Smooth muscle cell (in vitro differentiated cells): ENCODE data around the gene VPS18. TPM values are rescaled to one million over a fixed set of nuclear protein-coding genes. Genes with fewer than 3 reads are reported as not detected.

ENCODE experiments used
- DNase-seq: peaks from one replicate; lab custom pipeline; 2025; ENCODE audit not compliant: unreplicated experiment; lab: John Stamatoyannopoulos, UW
- H2AFZ ChIP-seq: fragments of 200-600 bp; sonication (generic); 2 replicates; pipeline ENCODE4 v1.6.0; 2016; ENCODE audit warnings: antibody characterized with exemption, low read depth, mild to moderate bottlenecking
- H3F3A ChIP-seq: fragments of 200-600 bp; sonication (generic); 2 replicates; pipeline ENCODE4 v1.6.0; 2017; ENCODE audit warnings: antibody characterized with exemption, low read depth
- H3K27ac ChIP-seq: fragments of 200-600 bp; sonication (generic); 2 replicates; pipeline ENCODE4 v1.5.1; 2016; ENCODE audit warnings: low read depth, mild to moderate bottlenecking
- H3K27me3 ChIP-seq: fragments of 200-600 bp; sonication (generic); 2 replicates; pipeline ENCODE4 v1.6.1; 2016; ENCODE audit warnings: low read depth, mild to moderate bottlenecking
- H3K36me3 ChIP-seq: fragments of 200-600 bp; sonication (generic); 2 replicates; pipeline ENCODE4 v1.5.1; 2016; ENCODE audit warnings: low read depth
- H3K4me1 ChIP-seq: fragments of 200-600 bp; sonication (generic); 2 replicates; pipeline ENCODE4 v1.5.1; 2016; ENCODE audit warnings: low read depth
- H3K4me2 ChIP-seq: fragments of 200-600 bp; sonication (generic); 2 replicates; pipeline ENCODE4 v1.6.0; 2016; ENCODE audit warnings: mild to moderate bottlenecking
- H3K4me3 ChIP-seq: fragments of 200-600 bp; sonication (generic); 2 replicates; pipeline ENCODE4 v1.5.1; 2016; ENCODE audit warnings: mild to moderate bottlenecking
- H3K79me2 ChIP-seq: fragments of 200-600 bp; sonication (generic); 2 replicates; pipeline ENCODE4 v1.6.0; 2016; ENCODE audit warnings: low read depth, mild to moderate bottlenecking
- H3K9ac ChIP-seq: fragments of 200-600 bp; sonication (generic); 2 replicates; pipeline ENCODE4 v1.6.0; 2016; ENCODE audit warnings: low read depth
- H3K9me3 ChIP-seq: fragments of 200-600 bp; sonication (generic); replicated peaks from 2 replicates; pipeline ENCODE4 v1.5.1; 2016; ENCODE audit warnings: low read depth
- H4K20me1 ChIP-seq: fragments of 200-600 bp; sonication (generic); 2 replicates; pipeline ENCODE4 v1.6.0; 2016; ENCODE audit warnings: low read depth
- CTCF ChIP-seq: fragments of 200-600 bp; sonication (generic); IDR thresholded peaks from 2 replicates; pipeline ENCODE4 v1.5.1; 2017; ENCODE audit warnings: borderline replicate concordance, mild to moderate bottlenecking, antibody characterized with exemption; ENCODE audit not compliant: insufficient read depth, poor library complexity, severe bottlenecking
- WGBS: methylation state at CpG from one replicate; pipeline ENCODE4 v1.1.7; 2016; ENCODE audit warnings: low lambda C conversion rate; 5-methylcytosine and 5-hydroxymethylcytosine counted together
- polyA plus RNA-seq: library from polyadenylated mRNA; unstranded; fragments of >200 nt; fragmentation: Nextera tagmentation; extraction: Ambion mirVana; gene quantifications from 2 replicates; pipeline ENCODE4 v1.2.1, GENCODE V29; 2016
- total RNA-seq: library from RNA; depleted of rRNA; stranded (reverse); fragments of >200 nt; gene quantifications from 2 replicates; pipeline ENCODE4 v1.2.3, GENCODE V29; 2014

VPS18 gene
- total and polyA plus RNA-seq, 2 experiments from 2014 or later: 14.2 to 17.2 TPM

- H2AFZ ChIP-seq: no peak overlapping the region
- WGBS: 86% methylated on average over 6 of the region's 6 CpGs
- no peak for DNase-seq
- no peaks in the 10 kb centered on the region for H3K36me3 ChIP-seq
- H3K9me3 ChIP-seq: no peaks in the 10 kb centered on the region
- H3K4me1 ChIP-seq: no peaks in the 10 kb centered on the region
- TF ChIP-seq CTCF: no peak
- no peak overlapping the region for H3K4me3 ChIP-seq
- no peaks in the 10 kb centered on the region for H3K79me2 ChIP-seq
- H3K27ac ChIP-seq: no peak overlapping the region
- no peaks in the 10 kb centered on the region for H3K27me3 ChIP-seq
- no peak overlapping the region for H3K9ac ChIP-seq
- H3F3A ChIP-seq: no peaks in the 10 kb centered on the region
- no peak overlapping the region for H3K4me2 ChIP-seq
- H4K20me1 ChIP-seq: no peaks in the 10 kb centered on the region
These were observed 21.4 kb downstream of the VPS18 start for GRCh38 chr15:40915679-40916078.

DNA sequence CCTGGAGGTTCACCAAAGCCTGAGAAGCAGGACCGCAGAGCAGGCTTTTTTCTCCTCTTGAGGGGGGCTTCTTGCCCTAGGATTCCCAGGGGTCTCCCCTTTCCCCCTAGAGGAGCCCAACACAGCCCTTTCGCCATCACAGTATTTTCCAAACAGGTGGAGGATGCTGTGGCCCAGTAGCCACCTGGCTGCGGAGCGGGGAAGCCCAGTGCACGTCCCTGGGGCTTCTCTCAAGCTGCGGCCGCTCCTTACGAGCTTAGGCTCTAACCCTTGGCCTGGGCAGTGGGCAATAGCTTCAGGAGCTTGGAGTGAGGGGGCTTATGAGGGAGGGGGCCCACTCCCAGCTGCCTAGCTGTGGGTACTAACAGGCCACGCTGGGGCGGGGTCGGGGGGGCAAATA lies 23.3 kb downstream of the VPS18 start:
- Histone ChIP-seq H3K9me3 (no peaks in the 10 kb centered on the region), H3F3A (no peaks in the 10 kb centered on the region), H3K36me3 (no peaks in the 10 kb centered on the region), H3K27me3 (peaks cover 9% of the 10 kb centered on the region), H2AFZ (no peak overlapping the region), H3K4me2 (no peak overlapping the region), H3K4me3 (no peak overlapping the region), H4K20me1 (no peaks in the 10 kb centered on the region), H3K27ac (no peak overlapping the region), H3K4me1 (no peaks in the 10 kb centered on the region), H3K79me2 (no peaks in the 10 kb centered on the region), H3K9ac (no peak overlapping the region)
- no peak for DNase-seq
- TF ChIP-seq CTCF: no peak
- WGBS: 74% methylated on average over 11 of the region's 11 CpGs

DNA sequence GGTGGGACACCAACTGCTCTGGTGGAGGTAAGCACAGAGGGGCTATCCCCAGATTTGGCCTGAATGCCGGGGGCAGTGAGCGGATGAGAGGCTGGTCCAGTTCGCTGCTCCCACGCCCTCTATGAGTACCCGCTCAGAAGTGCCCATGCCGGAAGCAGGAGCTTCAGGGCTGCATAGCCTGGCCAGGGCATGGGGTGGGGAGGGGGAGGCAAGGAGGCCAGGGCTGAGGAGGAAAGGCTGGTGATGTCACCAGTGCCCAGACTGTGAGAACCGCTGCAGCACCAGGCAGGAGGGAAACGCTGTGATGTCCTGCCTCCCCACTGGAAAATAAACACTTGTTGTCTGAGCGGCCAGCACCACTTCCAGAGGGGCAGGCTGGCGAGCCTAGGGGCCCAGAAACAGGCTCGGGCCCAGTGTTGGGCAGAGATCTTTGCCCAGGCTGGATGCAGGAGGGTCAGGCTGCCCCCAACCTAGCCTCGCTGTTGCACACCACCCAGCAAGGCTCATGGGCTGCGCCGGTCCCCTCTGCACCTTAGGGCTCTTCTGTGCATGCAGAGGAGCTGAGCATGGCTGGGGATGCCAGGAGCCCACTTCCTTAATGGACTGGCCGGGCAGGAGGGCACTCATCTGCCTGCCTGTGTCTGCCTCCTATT lies 24.0 kb downstream of the VPS18 start:
- Histone ChIP-seq H2AFZ (no peak overlapping the region), H3K9ac (no peak overlapping the region), H3K4me1 (no peaks in the 10 kb centered on the region), H3K36me3 (no peaks in the 10 kb centered on the region), H3K79me2 (no peaks in the 10 kb centered on the region), H3K27ac (no peak overlapping the region), H3K27me3 (peaks cover 14% of the 10 kb centered on the region), H4K20me1 (no peaks in the 10 kb centered on the region), H3K4me3 (no peak overlapping the region), H3K9me3 (no peaks in the 10 kb centered on the region), H3K4me2 (no peak overlapping the region), H3F3A (no peaks in the 10 kb centered on the region)
- DNase-seq: no peak
- WGBS: 82% methylated on average over 15 of the region's 15 CpGs
- TF ChIP-seq CTCF: no peak

GRCh38 chr15:40918799-40919392 lies 24.6 kb downstream of the VPS18 start:
- no peaks in the 10 kb centered on the region for H3F3A ChIP-seq
- peaks cover 20% of the 10 kb centered on the region for H3K27me3 ChIP-seq
- H3K4me3 ChIP-seq: no peak overlapping the region
- H3K79me2 ChIP-seq: no peaks in the 10 kb centered on the region
- WGBS: 81% methylated on average over 19 of the region's 19 CpGs
- no peak overlapping the region for H3K4me2 ChIP-seq
- H3K9me3 ChIP-seq: no peaks in the 10 kb centered on the region
- no peak overlapping the region for H2AFZ ChIP-seq
- H3K4me1 ChIP-seq: no peaks in the 10 kb centered on the region
- TF ChIP-seq CTCF: no peak
- H4K20me1 ChIP-seq: no peaks in the 10 kb centered on the region
- no peak overlapping the region for H3K9ac ChIP-seq
- no peak overlapping the region for H3K27ac ChIP-seq
- no peak for DNase-seq
- H3K36me3 ChIP-seq: no peaks in the 10 kb centered on the region
